WI38 (cell line): ENCODE data around the gene MT1B.
A peak's percentile ranks its signal among the peaks of the same experiment; 100 is the strongest.

ENCODE experiments used
- H3K4me3 ChIP-seq: 2 replicates; pipeline ENCODE4 v1.5.1; 2011; ENCODE audit warnings: low read depth, mild to moderate bottlenecking, control low read depth, low read length
- CTCF ChIP-seq: IDR thresholded peaks from 2 replicates; pipeline ENCODE4 v1.5.1; 2012; ENCODE audit warnings: low read depth, mild to moderate bottlenecking, control low read depth, low read length

The MT1B gene

GRCh38 chr16:56633535-56633934 is 18.2 kb upstream of the MT1B start:
- no peak overlapping the region for H3K4me3 ChIP-seq
- no peak for TF ChIP-seq CTCF

- no peak overlapping the region for H3K4me3 ChIP-seq
- no peak for TF ChIP-seq CTCF
Observed at GRCh38 chr16:56634715-56635440, 16.8 kb upstream of the MT1B start.

GRCh38 chr16:56635441-56635967 is 16.2 kb upstream of the MT1B start:
- no peak overlapping the region for H3K4me3 ChIP-seq
- TF ChIP-seq CTCF: no peak

- H3K4me3 ChIP-seq: no peak overlapping the region
- TF ChIP-seq CTCF: no peak
Observed at GRCh38 chr16:56636616-56637413, 14.9 kb upstream of the MT1B start.

- H3K4me3 ChIP-seq: peak within 1 kb of the TSS; percentile 47
- TF ChIP-seq CTCF: no peak
Observed at GRCh38 chr16:56637814-56638750, 13.6 kb upstream of the MT1B start, which contains the start of gene MT1A. Gene MT1A, plus strand, starts transcription at chr16:56638666. Its CDS starts 73 bp downstream, at chr16:56638739.

GRCh38 chr16:56639045-56639444 is 12.6 kb upstream of the MT1B start:
- no peak for TF ChIP-seq CTCF
- H3K4me3 ChIP-seq: no peak overlapping the region
